ENCODE data around the gene NFIB.

DNA sequence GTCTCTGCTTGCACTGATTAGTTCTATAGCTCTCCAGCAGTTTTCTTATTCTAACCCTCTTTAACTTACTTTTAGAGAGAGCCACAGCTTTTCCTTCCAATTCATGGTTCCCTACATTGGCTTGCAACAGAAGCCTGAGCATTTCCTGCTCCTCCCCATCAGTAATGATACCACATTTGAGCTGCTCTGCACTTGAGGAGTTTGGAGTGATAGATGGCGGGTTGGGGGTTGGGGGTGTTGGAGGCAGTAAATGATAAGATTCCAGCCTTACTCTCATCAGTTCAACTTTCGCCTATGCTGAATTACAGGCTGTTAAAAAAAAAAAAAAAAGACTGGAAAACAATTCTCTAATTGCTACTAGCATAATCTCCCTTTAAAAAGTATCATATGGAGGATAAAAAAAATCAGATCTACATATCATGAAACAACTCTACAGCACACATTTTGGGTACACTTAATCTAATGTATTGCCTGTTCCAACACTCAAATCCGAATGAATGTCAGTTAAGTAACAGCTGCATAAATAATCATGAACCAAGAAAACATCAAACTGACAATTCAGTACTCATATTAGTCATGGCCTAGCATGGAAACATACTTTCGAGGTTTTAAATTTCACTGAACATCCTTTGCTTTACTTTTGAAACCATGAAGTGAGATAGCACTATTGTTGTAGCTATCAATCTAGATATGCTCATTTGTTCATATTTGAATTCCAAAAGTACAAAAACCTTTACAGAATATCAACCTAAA is 224.7 kb downstream of the NFIB start:
- TF ChIP-seq, protein P1, sequence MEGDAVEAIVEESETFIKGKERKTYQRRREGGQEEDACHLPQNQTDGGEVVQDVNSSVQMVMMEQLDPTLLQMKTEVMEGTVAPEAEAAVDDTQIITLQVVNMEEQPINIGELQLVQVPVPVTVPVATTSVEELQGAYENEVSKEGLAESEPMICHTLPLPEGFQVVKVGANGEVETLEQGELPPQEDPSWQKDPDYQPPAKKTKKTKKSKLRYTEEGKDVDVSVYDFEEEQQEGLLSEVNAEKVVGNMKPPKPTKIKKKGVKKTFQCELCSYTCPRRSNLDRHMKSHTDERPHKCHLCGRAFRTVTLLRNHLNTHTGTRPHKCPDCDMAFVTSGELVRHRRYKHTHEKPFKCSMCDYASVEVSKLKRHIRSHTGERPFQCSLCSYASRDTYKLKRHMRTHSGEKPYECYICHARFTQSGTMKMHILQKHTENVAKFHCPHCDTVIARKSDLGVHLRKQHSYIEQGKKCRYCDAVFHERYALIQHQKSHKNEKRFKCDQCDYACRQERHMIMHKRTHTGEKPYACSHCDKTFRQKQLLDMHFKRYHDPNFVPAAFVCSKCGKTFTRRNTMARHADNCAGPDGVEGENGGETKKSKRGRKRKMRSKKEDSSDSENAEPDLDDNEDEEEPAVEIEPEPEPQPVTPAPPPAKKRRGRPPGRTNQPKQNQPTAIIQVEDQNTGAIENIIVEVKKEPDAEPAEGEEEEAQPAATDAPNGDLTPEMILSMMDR (IDR thresholded peaks at IDR 0.05), result no peak
- TF ChIP-seq POLR2A (IDR thresholded peaks at IDR 0.05), result no peak
- TF ChIP-seq EP300 (IDR thresholded peaks at IDR 0.05), result no peak
- TF ChIP-seq POLR2AphosphoS5 (IDR thresholded peaks at IDR 0.05), result no peak

Data from stomach (tissue), 4 donors.